GM12865 (cell line): ENCODE data around the gene ITPKB.

Source experiments
- DNase-seq: peaks from one replicate; pipeline ENCODE4 v3.0.0; 2010; ENCODE audit warnings: low read depth
- H3K4me3 ChIP-seq: 2 replicates; pipeline ENCODE4 v1.5.1; 2011; ENCODE audit warnings: mild to moderate bottlenecking, low read depth, low read length, control low read depth
- CTCF ChIP-seq: IDR thresholded peaks from 2 replicates; pipeline ENCODE4 v1.5.1; 2011; ENCODE audit warnings: low read length, control low read depth, low read depth, inconsistent platforms; ENCODE audit not compliant: insufficient read depth; ENCODE audit errors: missing control alignments

Gene ITPKB

GRCh38 chr1:226675715-226676357, 63.2 kb downstream of the ITPKB start:
- no peak for DNase-seq
- no peak for TF ChIP-seq CTCF
- H3K4me3 ChIP-seq, result no peak overlapping the region

GRCh38 chr1:226674892-226675714, 64.0 kb downstream of the ITPKB start:
- H3K4me3 ChIP-seq, result no peak overlapping the region
- TF ChIP-seq CTCF, result no peak
- DNase-seq, result peak; percentile 92

- TF ChIP-seq CTCF, result no peak
- H3K4me3 ChIP-seq, result no peak overlapping the region
- DNase-seq, result no peak
These were observed 66.7 kb downstream of the ITPKB start for GRCh38 chr1:226672339-226672762.

- TF ChIP-seq CTCF, result no peak
- no peak overlapping the region for H3K4me3 ChIP-seq
- DNase-seq, result no peak
These were observed 67.8 kb downstream of the ITPKB start for GRCh38 chr1:226671277-226671676.

GRCh38 chr1:226670073-226670472, 69.0 kb downstream of the ITPKB start:
- DNase-seq, result no peak
- no peak overlapping the region for H3K4me3 ChIP-seq
- TF ChIP-seq CTCF, result no peak

- no peak for TF ChIP-seq CTCF
- H3K4me3 ChIP-seq, result no peak overlapping the region
These were observed 70.9 kb downstream of the ITPKB start for GRCh38 chr1:226668173-226668560.

More at GRCh38 chr1:226668173-226668560, 70.9 kb downstream of the ITPKB start:
- DNase-seq, result no peak
